Skeletal muscle tissue (tissue), 4 donors: ENCODE measurements around the gene MAML3. TPM values are rescaled to one million over a fixed set of nuclear protein-coding genes. Genes with fewer than 3 reads are reported as not detected.

Experiments
- H3K27ac ChIP-seq: one replicate; pipeline ENCODE4 v1.7.0; 2013; ENCODE audit warnings: mild to moderate bottlenecking, low read depth, low read length, inconsistent platforms
- H3K27me3 ChIP-seq, 3 donors: one replicate each; pipeline ENCODE4 v1.7.0; 2013; ENCODE audit warnings: low read length in 3 of 3; ENCODE audit not compliant: control insufficient read depth in 3 of 3, insufficient read depth in 3 of 3
- H3K36me3 ChIP-seq, 3 donors: one replicate each; pipeline ENCODE4 v1.7.0; 2013; ENCODE audit warnings: low read length in 3 of 3; ENCODE audit not compliant: control insufficient read depth in 3 of 3, insufficient read depth in 3 of 3
- H3K4me1 ChIP-seq, 3 donors: one replicate each; pipeline ENCODE4 v1.7.0; 2013; ENCODE audit warnings: low read length in 3 of 3, mild to moderate bottlenecking in 3 of 3; ENCODE audit not compliant: control insufficient read depth in 3 of 3, insufficient read depth in 3 of 3
- H3K4me3 ChIP-seq, 3 donors: one replicate each; pipeline ENCODE4 v1.7.0; 2013; ENCODE audit warnings: low read length in 3 of 3
- H3K9ac ChIP-seq, 3 donors: one replicate each; pipeline ENCODE4 v1.7.0; 2013; ENCODE audit warnings: low read length in 3 of 3, mild to moderate bottlenecking in 3 of 3, moderate library complexity in 2 of 3, low read depth in 1 of 3
- H3K9me3 ChIP-seq, 3 donors: one replicate each; pipeline ENCODE4 v1.7.0; 2013; ENCODE audit warnings: low read length in 3 of 3; ENCODE audit not compliant: control insufficient read depth in 3 of 3
- total RNA-seq: library from RNA; depleted of rRNA; stranded (reverse); fragments of >200 nt; gene quantifications from one replicate; pipeline ENCODE4 v1.2.3, GENCODE V29; 2014
- donor health status: Osteomylitis.

The MAML3 gene
- total RNA-seq, 1 donor from 2014 or later = 3.1 TPM

GRCh38 chr4:140117947-140118346 is 36.0 kb downstream of the MAML3 start:
- no peak overlapping the region for H3K27ac ChIP-seq
- H3K36me3 ChIP-seq = no peaks in the 10 kb centered on the region
- no peak overlapping the region for H3K9ac ChIP-seq
- H3K4me1 ChIP-seq = no peaks in the 10 kb centered on the region
- H3K27me3 ChIP-seq = no peaks in the 10 kb centered on the region
- H3K9me3 ChIP-seq = no peaks in the 10 kb centered on the region
- H3K4me3 ChIP-seq = no peak overlapping the region

DNA sequence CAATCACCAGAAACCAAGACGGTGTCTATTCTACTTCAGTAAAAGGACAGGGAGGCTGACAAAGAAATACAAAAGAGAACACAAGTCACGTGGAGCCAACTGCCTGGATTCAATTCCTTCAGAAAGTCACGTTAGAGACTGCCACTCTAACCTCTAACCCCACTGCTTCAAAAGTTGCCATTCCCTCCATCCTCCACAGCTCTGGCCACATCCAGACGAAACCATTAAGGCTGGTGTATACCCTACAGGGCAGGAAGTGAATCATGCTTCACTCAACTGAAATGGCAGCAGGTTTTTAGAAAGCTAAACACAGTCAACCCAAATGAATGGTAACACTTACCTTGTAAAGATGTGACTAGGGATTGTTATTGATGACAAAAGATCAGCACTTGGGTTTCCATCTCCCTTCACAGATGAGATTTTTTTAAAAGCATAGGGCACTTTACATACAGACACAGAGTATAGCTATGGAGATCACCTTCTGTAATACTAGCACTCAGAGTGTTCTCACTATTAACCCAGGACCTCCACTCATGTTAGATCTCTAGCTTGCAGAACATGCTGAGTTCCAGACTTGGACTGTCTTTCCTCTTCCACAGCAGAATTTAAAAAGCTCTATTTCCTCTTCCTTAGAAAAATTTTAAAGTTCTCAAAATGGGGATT is 37.4 kb downstream of the MAML3 start:
- no peaks in the 10 kb centered on the region for H3K36me3 ChIP-seq
- no peaks in the 10 kb centered on the region for H3K9me3 ChIP-seq
- H3K27me3 ChIP-seq = no peaks in the 10 kb centered on the region
- peaks cover 0 to 5% (median 0%) of the 10 kb centered on the region in 3 donors for H3K4me1 ChIP-seq
- no peak overlapping the region for H3K4me3 ChIP-seq
- no peak overlapping the region for H3K9ac ChIP-seq
- no peak overlapping the region for H3K27ac ChIP-seq

DNA sequence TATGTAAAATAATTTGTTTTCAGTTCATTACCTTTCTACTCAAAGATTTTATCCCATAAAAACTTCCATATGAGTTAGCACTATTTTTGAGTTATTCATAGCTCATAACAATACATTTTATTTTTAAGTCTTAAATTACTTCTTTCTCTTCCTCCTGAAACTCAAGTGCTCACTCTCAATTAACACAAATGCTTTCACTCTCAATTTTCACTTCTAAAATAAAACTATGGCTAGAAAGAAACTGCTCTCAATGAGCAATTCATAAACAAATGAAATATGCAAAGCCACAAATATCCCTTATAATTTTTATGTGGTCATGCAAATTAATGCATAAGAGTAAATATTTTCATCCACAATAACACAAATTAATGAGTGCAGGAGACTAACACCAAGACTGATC is 38.8 kb downstream of the MAML3 start:
- H3K4me3 ChIP-seq = no peak overlapping the region
- no peaks in the 10 kb centered on the region for H3K27me3 ChIP-seq
- H3K27ac ChIP-seq = no peak overlapping the region
- no peaks in the 10 kb centered on the region for H3K9me3 ChIP-seq
- no peaks in the 10 kb centered on the region for H3K36me3 ChIP-seq
- H3K4me1 ChIP-seq = peaks cover 0 to 5% (median 0%) of the 10 kb centered on the region in 3 donors
- H3K9ac ChIP-seq = no peak overlapping the region

DNA sequence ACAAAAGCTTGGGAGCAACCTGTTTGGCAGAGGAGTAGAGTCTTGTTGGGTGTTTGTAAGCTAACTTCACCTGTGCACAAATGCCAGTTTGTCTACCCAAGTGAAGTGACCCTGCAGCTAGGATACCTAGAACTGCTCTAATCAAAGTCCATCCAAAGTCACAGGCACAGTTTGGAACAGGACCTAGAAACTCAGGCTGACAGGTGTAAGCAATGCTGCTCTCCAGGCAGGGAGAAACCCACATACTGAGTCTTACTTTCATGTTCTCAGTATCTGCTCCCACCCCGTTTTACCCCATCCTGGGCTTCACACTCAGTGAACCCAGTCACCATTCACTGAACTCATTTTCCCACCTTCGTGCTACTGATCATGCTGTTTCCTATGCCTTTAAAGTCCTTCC is 40.3 kb downstream of the MAML3 start:
- Histone ChIP-seq H3K27ac (no peak overlapping the region), H3K4me1 (peaks cover 0 to 5% (median 0%) of the 10 kb centered on the region in 3 donors), H3K9me3 (no peaks in the 10 kb centered on the region), H3K36me3 (no peaks in the 10 kb centered on the region), H3K4me3 (no peak overlapping the region), H3K9ac (no peak overlapping the region), H3K27me3 (no peaks in the 10 kb centered on the region)

DNA sequence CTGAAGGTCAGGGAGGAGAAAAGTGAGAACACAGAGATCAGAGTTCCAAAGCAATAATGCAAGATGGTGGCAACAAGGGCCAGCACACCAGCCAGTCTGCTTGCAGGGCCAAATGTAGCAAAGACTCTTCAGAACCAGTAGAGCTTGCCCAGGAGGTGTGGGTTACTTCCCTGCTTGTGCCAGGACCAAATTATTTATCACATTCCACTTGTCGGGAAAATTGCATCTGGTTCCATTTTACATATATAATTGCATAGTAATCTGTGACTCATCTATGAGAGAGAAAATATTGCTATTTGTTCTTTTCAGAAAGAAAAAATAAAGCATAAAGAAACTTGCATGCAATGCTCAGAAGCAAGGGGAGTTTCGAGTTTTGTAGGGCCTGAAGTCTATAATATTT is 41.4 kb downstream of the MAML3 start:
- Histone ChIP-seq H3K4me3 (no peak overlapping the region), H3K9ac (no peak overlapping the region), H3K27ac (no peak overlapping the region), H3K9me3 (no peaks in the 10 kb centered on the region), H3K36me3 (no peaks in the 10 kb centered on the region), H3K27me3 (no peaks in the 10 kb centered on the region), H3K4me1 (peaks cover 0 to 5% (median 0%) of the 10 kb centered on the region in 3 donors)

DNA sequence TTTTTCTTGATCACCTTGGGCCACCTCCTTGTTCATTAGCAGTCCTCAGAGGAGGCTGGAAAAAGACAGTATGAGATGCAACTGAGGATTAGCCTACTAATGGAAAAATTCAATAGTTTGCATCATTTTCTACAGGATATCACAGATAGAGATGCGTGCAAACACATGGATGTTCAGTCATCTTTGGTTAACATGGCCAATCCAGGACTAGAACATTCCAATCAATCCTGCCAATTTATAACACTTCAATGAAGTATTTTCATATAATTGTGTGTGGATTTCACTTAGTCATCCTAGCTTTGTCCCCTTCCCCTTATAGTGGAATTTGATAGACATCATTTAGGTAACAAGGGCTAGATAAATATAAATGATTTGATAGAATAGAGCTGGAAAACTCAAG is 42.7 kb downstream of the MAML3 start:
- Histone ChIP-seq H3K9me3 (no peaks in the 10 kb centered on the region), H3K4me1 (peaks cover 0 to 5% (median 0%) of the 10 kb centered on the region in 3 donors), H3K36me3 (no peaks in the 10 kb centered on the region), H3K9ac (no peak overlapping the region), H3K4me3 (no peak overlapping the region), H3K27ac (no peak overlapping the region), H3K27me3 (no peaks in the 10 kb centered on the region)

- Histone ChIP-seq H3K9me3 (no peaks in the 10 kb centered on the region), H3K27ac (no peak overlapping the region), H3K36me3 (no peaks in the 10 kb centered on the region), H3K27me3 (no peaks in the 10 kb centered on the region), H3K4me3 (no peak overlapping the region), H3K9ac (no peak overlapping the region), H3K4me1 (peaks cover 0 to 5% (median 0%) of the 10 kb centered on the region in 3 donors)
Measured at GRCh38 chr4:140110542-140111215, 43.3 kb downstream of the MAML3 start.

DNA sequence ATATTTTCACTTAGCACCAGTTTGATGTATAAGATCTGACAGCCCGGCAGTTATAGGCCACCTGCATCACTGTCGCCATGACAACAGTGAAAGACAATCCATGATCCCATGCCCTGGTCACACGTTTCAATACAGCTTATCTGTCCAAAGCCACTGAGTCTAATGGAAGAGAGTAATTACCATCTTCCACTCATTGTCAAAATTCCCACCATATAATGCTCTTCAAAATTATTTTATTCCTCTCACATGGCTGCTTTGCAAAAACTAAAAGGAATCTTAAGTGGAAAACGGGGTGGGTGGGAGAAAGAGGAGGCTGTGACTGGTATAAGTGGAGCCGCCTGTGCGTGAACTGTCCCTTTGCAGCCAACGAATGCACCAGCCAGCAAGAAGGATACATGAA is 44.2 kb downstream of the MAML3 start:
- no peak overlapping the region for H3K27ac ChIP-seq
- no peaks in the 10 kb centered on the region for H3K9me3 ChIP-seq
- no peaks in the 10 kb centered on the region for H3K27me3 ChIP-seq
- H3K36me3 ChIP-seq = no peaks in the 10 kb centered on the region
- no peak overlapping the region for H3K4me3 ChIP-seq
- H3K4me1 ChIP-seq = peaks cover 0 to 5% (median 0%) of the 10 kb centered on the region in 3 donors
- no peak overlapping the region for H3K9ac ChIP-seq

GRCh38 chr4:140109292-140109691 is 44.7 kb downstream of the MAML3 start:
- no peaks in the 10 kb centered on the region for H3K9me3 ChIP-seq
- no peak overlapping the region for H3K27ac ChIP-seq
- H3K27me3 ChIP-seq = no peaks in the 10 kb centered on the region
- no peaks in the 10 kb centered on the region for H3K36me3 ChIP-seq
- H3K4me1 ChIP-seq = peaks cover 0 to 5% (median 0%) of the 10 kb centered on the region in 3 donors
- no peak overlapping the region for H3K9ac ChIP-seq
- H3K4me3 ChIP-seq = no peak overlapping the region

DNA sequence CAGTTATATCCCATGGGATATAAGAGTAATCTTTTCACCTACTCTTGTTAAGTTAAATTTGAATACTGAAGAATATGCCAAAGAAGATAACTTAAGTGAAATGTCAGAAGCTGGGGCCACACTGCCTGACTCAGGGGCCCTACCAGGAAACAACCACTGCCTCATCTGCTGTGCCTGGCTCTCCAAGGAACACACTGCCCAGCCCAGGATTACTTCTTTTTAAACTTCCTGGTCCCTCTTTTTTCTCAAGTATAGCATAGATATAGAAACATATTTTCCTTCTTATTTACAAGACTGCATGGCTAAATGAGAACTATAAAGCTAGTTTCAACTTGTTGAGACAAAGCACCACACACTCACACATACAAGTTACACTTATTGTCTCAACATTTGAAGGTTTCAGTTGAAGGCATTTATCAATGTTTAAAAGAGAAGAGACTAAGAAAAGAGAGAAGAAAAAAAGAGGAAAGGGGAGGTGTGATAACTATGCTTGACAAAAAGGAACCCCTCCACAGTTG is 45.2 kb downstream of the MAML3 start:
- peaks cover 0 to 5% (median 0%) of the 10 kb centered on the region in 3 donors for H3K4me1 ChIP-seq
- H3K36me3 ChIP-seq = no peaks in the 10 kb centered on the region
- H3K27me3 ChIP-seq = no peaks in the 10 kb centered on the region
- no peak overlapping the region for H3K9ac ChIP-seq
- H3K4me3 ChIP-seq = no peak overlapping the region
- no peaks in the 10 kb centered on the region for H3K9me3 ChIP-seq
- no peak overlapping the region for H3K27ac ChIP-seq
